Measurements from ENCODE around the gene NES. TPM values are rescaled to one million over a fixed set of nuclear protein-coding genes. Genes with fewer than 3 reads are reported as not detected.

NES gene
- total RNA-seq, 4 donors from 2014 or later: 59.9 to 65.3 (median 63.9) TPM

GRCh38 chr1:156655904-156656516 lies 21.2 kb downstream of the NES start:
- H3K4me1 ChIP-seq: peaks cover 0 to 39% (median 32%) of the 10 kb centered on the region in 4 donors
- no peaks in the 10 kb centered on the region for H3K9me3 ChIP-seq
- no peaks in the 10 kb centered on the region for H3K36me3 ChIP-seq
- peaks cover 0 to 32% of the 10 kb centered on the region in 2 donors for H3K27me3 ChIP-seq
- DNase-seq (ENCODE audit: low spot score in 2 of 2): no peak
- 64 to 65% methylated on average over 8 to 9 of the region's 9 CpGs for WGBS, 2 donors
- TF ChIP-seq, protein P1, sequence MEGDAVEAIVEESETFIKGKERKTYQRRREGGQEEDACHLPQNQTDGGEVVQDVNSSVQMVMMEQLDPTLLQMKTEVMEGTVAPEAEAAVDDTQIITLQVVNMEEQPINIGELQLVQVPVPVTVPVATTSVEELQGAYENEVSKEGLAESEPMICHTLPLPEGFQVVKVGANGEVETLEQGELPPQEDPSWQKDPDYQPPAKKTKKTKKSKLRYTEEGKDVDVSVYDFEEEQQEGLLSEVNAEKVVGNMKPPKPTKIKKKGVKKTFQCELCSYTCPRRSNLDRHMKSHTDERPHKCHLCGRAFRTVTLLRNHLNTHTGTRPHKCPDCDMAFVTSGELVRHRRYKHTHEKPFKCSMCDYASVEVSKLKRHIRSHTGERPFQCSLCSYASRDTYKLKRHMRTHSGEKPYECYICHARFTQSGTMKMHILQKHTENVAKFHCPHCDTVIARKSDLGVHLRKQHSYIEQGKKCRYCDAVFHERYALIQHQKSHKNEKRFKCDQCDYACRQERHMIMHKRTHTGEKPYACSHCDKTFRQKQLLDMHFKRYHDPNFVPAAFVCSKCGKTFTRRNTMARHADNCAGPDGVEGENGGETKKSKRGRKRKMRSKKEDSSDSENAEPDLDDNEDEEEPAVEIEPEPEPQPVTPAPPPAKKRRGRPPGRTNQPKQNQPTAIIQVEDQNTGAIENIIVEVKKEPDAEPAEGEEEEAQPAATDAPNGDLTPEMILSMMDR (IDR thresholded peaks at IDR 0.05): no peak
- TF ChIP-seq EP300 (IDR thresholded peaks at IDR 0.05): no peak
- no peak for TF ChIP-seq POLR2A (IDR thresholded peaks at IDR 0.05)
- no peak overlapping the region for H3K27ac ChIP-seq
- H3K4me3 ChIP-seq: no peak overlapping the region

- Histone ChIP-seq H3K9me3 (no peaks in the 10 kb centered on the region), H3K27ac (no peak overlapping the region), H3K36me3 (no peaks in the 10 kb centered on the region), H3K27me3 (peaks cover 0 to 39% of the 10 kb centered on the region in 2 donors), H3K4me3 (no peak overlapping the region), H3K4me1 (peaks cover 0 to 33% (median 25%) of the 10 kb centered on the region in 4 donors)
- WGBS, 2 donors: 43 to 56% methylated on average over 2 of the region's 2 CpGs
- TF ChIP-seq EP300 (IDR thresholded peaks at IDR 0.05): no peak
- no peak for TF ChIP-seq POLR2A (IDR thresholded peaks at IDR 0.05)
- TF ChIP-seq, protein P1 (IDR thresholded peaks at IDR 0.05): no peak
- DNase-seq (ENCODE audit: low spot score in 2 of 2): no peak
These were observed 21.9 kb downstream of the NES start for GRCh38 chr1:156655151-156655903.

DNA sequence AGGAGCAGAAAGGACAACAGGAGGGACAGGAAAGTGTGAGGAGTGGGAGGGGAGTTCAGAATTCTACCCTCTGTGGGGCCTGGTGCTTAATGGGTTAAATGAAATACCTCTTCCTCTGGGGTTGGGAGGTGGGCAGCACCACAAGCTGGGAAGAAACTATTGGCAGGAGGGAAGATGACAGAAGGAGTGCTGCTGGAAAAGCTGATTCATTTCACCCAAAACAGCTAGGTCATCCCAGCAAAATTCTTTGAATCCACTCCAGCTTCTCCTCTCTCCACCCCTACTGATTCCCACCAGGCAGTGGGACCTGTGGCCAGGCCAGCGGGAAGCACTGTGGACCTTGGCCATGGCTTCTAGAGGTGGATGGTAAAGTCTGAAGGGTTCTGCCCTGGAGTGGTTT lies 22.5 kb downstream of the NES start:
- WGBS, 2 donors: 50% methylated on average over 1 of the region's 1 CpG
- TF ChIP-seq EP300 (IDR thresholded peaks at IDR 0.05) (no peak), POLR2A (IDR thresholded peaks at IDR 0.05) (no peak)
- TF ChIP-seq, protein P1 (IDR thresholded peaks at IDR 0.05): no peak
- Histone ChIP-seq H3K4me3 (no peak overlapping the region), H3K27me3 (peaks cover 0 to 44% of the 10 kb centered on the region in 2 donors), H3K4me1 (peaks cover 0 to 26% (median 20%) of the 10 kb centered on the region in 4 donors), H3K9me3 (no peaks in the 10 kb centered on the region), H3K27ac (no peak overlapping the region), H3K36me3 (no peaks in the 10 kb centered on the region)
- no peak for DNase-seq (ENCODE audit: low spot score in 2 of 2)

GRCh38 chr1:156652992-156653355 lies 24.2 kb downstream of the NES start:
- Histone ChIP-seq H3K36me3 (no peaks in the 10 kb centered on the region), H3K4me3 (no peak overlapping the region), H3K9me3 (no peaks in the 10 kb centered on the region), H3K27me3 (peaks cover 0 to 60% of the 10 kb centered on the region in 2 donors), H3K4me1 (peaks cover 0 to 17% (median 14%) of the 10 kb centered on the region in 4 donors), H3K27ac (no peak overlapping the region)
- no peak for DNase-seq (ENCODE audit: low spot score in 2 of 2)
- TF ChIP-seq EP300 (IDR thresholded peaks at IDR 0.05) (no peak), POLR2A (IDR thresholded peaks at IDR 0.05) (no peak)
- TF ChIP-seq, protein P1 (IDR thresholded peaks at IDR 0.05): no peak
- 85% methylated on average over 9 of the region's 9 CpGs for WGBS, 2 donors

Data from tibial nerve (tissue), 4 donors.